IPS-20b (cell line): ENCODE results near the gene PHC2.
A peak's percentile ranks its signal among the peaks of the same experiment; 100 is the strongest.

Experiments used
- H3K27ac ChIP-seq: one replicate; pipeline ENCODE4 v1.5.1; 2013; ENCODE audit warnings: low read length
- H3K27me3 ChIP-seq: 2 replicates; pipeline ENCODE4 v1.6.1; 2013; ENCODE audit warnings: mild to moderate bottlenecking, low read length, inconsistent platforms; ENCODE audit not compliant: insufficient read depth
- H3K36me3 ChIP-seq: 2 replicates; pipeline ENCODE4 v1.6.1; 2013; ENCODE audit warnings: low read depth, mild to moderate bottlenecking, inconsistent platforms, low read length, moderate library complexity; ENCODE audit not compliant: insufficient read depth
- H3K4me1 ChIP-seq: 2 replicates; pipeline ENCODE4 v1.6.1; 2013; ENCODE audit warnings: mild to moderate bottlenecking, control low read depth, inconsistent platforms, low read length, moderate library complexity; ENCODE audit not compliant: insufficient read depth
- H3K4me3 ChIP-seq: 2 replicates; pipeline ENCODE4 v1.5.1; 2013; ENCODE audit warnings: mild to moderate bottlenecking, low read length, inconsistent platforms
- H3K9ac ChIP-seq: 2 replicates; pipeline ENCODE4 v1.6.1; 2013; ENCODE audit warnings: low read depth, mild to moderate bottlenecking, inconsistent platforms, low read length, moderate library complexity
- H3K9me3 ChIP-seq: 2 replicates; pipeline ENCODE4 v1.6.1; 2013; ENCODE audit warnings: mild to moderate bottlenecking, low read depth, low read length, inconsistent platforms; ENCODE audit not compliant: insufficient read depth

Gene PHC2

GRCh38 chr1:33363470-33363861, 67.4 kb downstream of the PHC2 start:
- H3K4me1 ChIP-seq: peaks cover 34% of the 10 kb centered on the region
- no peaks in the 10 kb centered on the region for H3K9me3 ChIP-seq
- H3K4me3 ChIP-seq: peak overlapping the region; percentile 56; the same call in 1 of the 2 replicates
- no peaks in the 10 kb centered on the region for H3K36me3 ChIP-seq
- peak overlapping the region; percentile 25 for H3K27ac ChIP-seq
- peaks cover 49% of the 10 kb centered on the region for H3K27me3 ChIP-seq
- peak overlapping the region; percentile 69; the same call in 1 of the 2 replicates for H3K9ac ChIP-seq

- no peaks in the 10 kb centered on the region for H3K9me3 ChIP-seq
- peak overlapping the region; percentile 69; the same call in 1 of the 2 replicates for H3K9ac ChIP-seq
- peak overlapping the region; percentile 56; the same call in 1 of the 2 replicates for H3K4me3 ChIP-seq
- H3K27ac ChIP-seq: no peak overlapping the region
- H3K4me1 ChIP-seq: peaks cover 34% of the 10 kb centered on the region
- no peaks in the 10 kb centered on the region for H3K36me3 ChIP-seq
- H3K27me3 ChIP-seq: peaks cover 53% of the 10 kb centered on the region
Observed at GRCh38 chr1:33363021-33363420, 67.9 kb downstream of the PHC2 start.

GRCh38 chr1:33361532-33362235, 69.2 kb downstream of the PHC2 start:
- peaks cover 34% of the 10 kb centered on the region for H3K4me1 ChIP-seq
- no peak overlapping the region for H3K27ac ChIP-seq
- no peak overlapping the region for H3K9ac ChIP-seq
- H3K27me3 ChIP-seq: peaks cover 63% of the 10 kb centered on the region
- H3K36me3 ChIP-seq: no peaks in the 10 kb centered on the region
- H3K4me3 ChIP-seq: no peak overlapping the region
- H3K9me3 ChIP-seq: no peaks in the 10 kb centered on the region

GRCh38 chr1:33360367-33360766, 70.5 kb downstream of the PHC2 start:
- H3K27me3 ChIP-seq: peaks cover 59% of the 10 kb centered on the region
- no peak overlapping the region for H3K27ac ChIP-seq
- no peak overlapping the region for H3K9ac ChIP-seq
- H3K4me1 ChIP-seq: peaks cover 34% of the 10 kb centered on the region
- no peaks in the 10 kb centered on the region for H3K9me3 ChIP-seq
- H3K36me3 ChIP-seq: no peaks in the 10 kb centered on the region
- no peak overlapping the region for H3K4me3 ChIP-seq

- no peak overlapping the region for H3K27ac ChIP-seq
- peaks cover 33% of the 10 kb centered on the region for H3K4me1 ChIP-seq
- no peaks in the 10 kb centered on the region for H3K9me3 ChIP-seq
- H3K36me3 ChIP-seq: no peaks in the 10 kb centered on the region
- no peak overlapping the region for H3K4me3 ChIP-seq
- peaks cover 59% of the 10 kb centered on the region for H3K27me3 ChIP-seq
- H3K9ac ChIP-seq: no peak overlapping the region
Observed at GRCh38 chr1:33359931-33360330, 71.0 kb downstream of the PHC2 start.

DNA sequence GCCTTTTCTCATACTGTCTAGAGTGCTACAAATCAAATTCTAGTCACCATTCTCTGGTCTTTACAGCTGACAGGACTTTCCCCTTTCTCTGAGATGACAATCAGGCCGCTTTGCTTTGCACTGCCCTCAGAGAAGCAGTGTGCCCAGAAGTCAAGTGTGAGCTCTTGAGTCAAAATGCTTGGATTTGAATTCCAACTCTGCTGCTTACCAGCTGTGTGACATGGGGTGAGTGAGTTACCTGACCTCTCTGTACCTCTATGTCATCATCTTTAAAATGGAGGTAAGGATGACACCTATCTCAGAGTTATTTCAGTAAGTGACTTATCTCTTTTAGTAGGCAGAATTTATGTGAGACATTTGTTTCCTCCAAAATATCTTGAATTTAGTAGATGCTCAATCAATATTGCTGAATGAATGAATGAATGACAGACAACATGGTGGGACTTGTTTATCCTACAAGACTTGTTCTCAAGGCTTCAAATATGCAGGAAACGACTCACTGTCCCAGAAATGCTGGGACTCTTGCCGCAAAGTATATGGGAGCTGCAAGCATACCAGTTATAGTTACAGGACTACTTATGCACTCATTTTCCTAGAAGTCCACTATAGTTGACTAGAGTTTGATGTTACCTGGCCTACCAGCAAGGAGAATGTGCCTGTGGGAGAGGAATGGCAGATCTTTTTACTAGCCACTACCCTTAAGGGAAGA, 71.9 kb downstream of the PHC2 start:
- peaks cover 25% of the 10 kb centered on the region for H3K4me1 ChIP-seq
- no peaks in the 10 kb centered on the region for H3K36me3 ChIP-seq
- H3K27ac ChIP-seq: no peak overlapping the region
- no peak overlapping the region for H3K9ac ChIP-seq
- H3K27me3 ChIP-seq: peaks cover 69% of the 10 kb centered on the region
- no peaks in the 10 kb centered on the region for H3K9me3 ChIP-seq
- no peak overlapping the region for H3K4me3 ChIP-seq

DNA sequence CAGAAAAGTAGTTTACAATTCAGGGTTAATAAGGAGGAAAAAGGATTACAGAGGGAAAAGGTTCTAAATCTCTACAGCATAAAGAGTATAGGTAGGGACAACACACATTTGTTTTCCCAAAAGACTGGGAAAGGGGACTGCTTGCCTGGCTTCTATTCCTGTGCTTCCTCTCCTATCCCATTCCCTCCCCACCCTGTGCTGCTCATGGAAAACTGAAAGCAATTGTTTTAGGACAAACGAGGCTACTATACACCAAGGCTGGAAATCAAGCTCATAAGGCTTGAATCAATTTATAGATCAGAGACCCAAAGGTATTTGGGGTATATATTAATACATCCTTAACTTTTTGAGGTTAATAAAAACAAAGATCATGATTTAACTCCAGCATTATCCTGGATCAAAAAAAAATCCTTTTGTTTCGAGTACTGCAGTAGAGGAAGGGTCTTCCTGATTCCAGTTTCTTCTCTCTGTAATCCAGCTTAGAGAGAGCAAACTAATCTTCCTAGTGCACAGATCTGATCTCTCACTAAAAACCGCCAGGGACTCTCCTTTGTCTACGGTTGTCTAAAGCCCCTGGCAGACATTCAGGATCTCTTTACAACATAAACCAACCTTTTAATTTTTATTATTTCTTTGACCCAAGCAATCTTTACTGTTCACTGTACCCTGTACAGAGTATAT, 72.6 kb downstream of the PHC2 start:
- Histone ChIP-seq H3K36me3 (no peaks in the 10 kb centered on the region), H3K9ac (no peak overlapping the region), H3K9me3 (no peaks in the 10 kb centered on the region), H3K27me3 (peaks cover 76% of the 10 kb centered on the region), H3K27ac (no peak overlapping the region), H3K4me1 (peaks cover 20% of the 10 kb centered on the region), H3K4me3 (no peak overlapping the region)

GRCh38 chr1:33357099-33357498, 73.8 kb downstream of the PHC2 start:
- Histone ChIP-seq H3K27ac (no peak overlapping the region), H3K4me1 (peaks cover 8% of the 10 kb centered on the region; the same call in 1 of the 2 replicates), H3K9me3 (no peaks in the 10 kb centered on the region), H3K4me3 (no peak overlapping the region), H3K36me3 (no peaks in the 10 kb centered on the region), H3K27me3 (peaks cover 82% of the 10 kb centered on the region), H3K9ac (no peak overlapping the region)

GRCh38 chr1:33354707-33355316, 76.1 kb downstream of the PHC2 start:
- no peaks in the 10 kb centered on the region for H3K36me3 ChIP-seq
- peaks cover 93% of the 10 kb centered on the region for H3K27me3 ChIP-seq
- H3K9me3 ChIP-seq: no peaks in the 10 kb centered on the region
- no peak overlapping the region for H3K4me3 ChIP-seq
- H3K27ac ChIP-seq: no peak overlapping the region
- peaks cover 6% of the 10 kb centered on the region; the same call in 1 of the 2 replicates for H3K4me1 ChIP-seq
- no peak overlapping the region for H3K9ac ChIP-seq

DNA sequence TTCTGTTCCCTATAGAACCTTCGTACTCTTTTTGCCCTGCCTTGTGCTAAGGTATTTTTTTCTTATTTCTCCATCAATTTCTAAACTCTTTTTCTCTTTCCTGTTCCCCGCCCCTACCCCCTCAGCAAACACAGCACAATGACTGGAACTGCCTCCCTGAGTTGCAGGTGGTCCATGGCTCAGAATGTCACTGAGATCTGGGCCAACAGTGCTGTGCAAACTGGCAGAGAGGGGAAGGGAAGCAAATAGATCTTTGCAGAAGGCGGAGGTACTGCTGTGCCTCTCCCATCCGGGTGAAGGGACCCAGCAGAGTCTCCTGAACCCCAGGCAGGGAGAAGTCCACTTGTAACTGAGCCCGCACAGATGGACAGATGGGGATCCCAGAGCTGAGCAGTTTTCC, 77.4 kb downstream of the PHC2 start:
- no peaks in the 10 kb centered on the region for H3K36me3 ChIP-seq
- peaks cover 88% of the 10 kb centered on the region for H3K27me3 ChIP-seq
- no peaks in the 10 kb centered on the region for H3K9me3 ChIP-seq
- no peak overlapping the region for H3K9ac ChIP-seq
- H3K4me3 ChIP-seq: no peak overlapping the region
- H3K4me1 ChIP-seq: peaks cover 8% of the 10 kb centered on the region; the same call in 1 of the 2 replicates
- no peak overlapping the region for H3K27ac ChIP-seq

DNA sequence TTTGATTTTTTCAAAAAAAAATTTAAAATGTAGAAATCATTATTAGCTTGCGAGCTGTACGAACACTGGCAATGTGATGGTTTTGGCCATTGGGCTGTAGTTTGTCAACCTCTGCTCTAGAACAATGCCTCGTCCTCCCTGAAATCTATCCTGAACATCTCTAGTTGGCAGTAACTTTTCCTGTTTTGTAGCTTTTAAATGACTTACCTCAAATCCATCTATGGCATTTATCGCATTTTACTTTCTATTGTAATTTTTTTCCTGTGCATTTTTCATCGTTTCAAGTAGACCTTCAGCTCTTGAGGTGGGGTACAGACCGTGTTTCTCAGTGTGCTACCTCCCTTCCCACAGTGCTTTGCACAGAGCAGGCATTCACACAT, 79.6 kb downstream of the PHC2 start:
- Histone ChIP-seq H3K27ac (no peak overlapping the region), H3K27me3 (peaks cover 92% of the 10 kb centered on the region), H3K4me3 (no peak overlapping the region), H3K4me1 (peaks cover 24% of the 10 kb centered on the region; the same call in 1 of the 2 replicates), H3K9me3 (no peaks in the 10 kb centered on the region), H3K36me3 (no peaks in the 10 kb centered on the region), H3K9ac (no peak overlapping the region)
